BLaER1 (cell line): Measurements from ENCODE around the gene PGLYRP4.

Source experiments
- H3K27ac ChIP-seq: shearing (Covaris generic); formaldehyde crosslinking; 2 replicates; pipeline ENCODE4 v1.8.1; 2022
- H3K27me3 ChIP-seq: shearing (Covaris generic); formaldehyde crosslinking; 2 replicates; pipeline ENCODE4 v1.8.1; 2022
- H3K36me3 ChIP-seq: shearing (Covaris generic); formaldehyde crosslinking; 2 replicates; pipeline ENCODE4 v1.8.1; 2022
- H3K4me1 ChIP-seq: shearing (Covaris generic); formaldehyde crosslinking; 2 replicates; pipeline ENCODE4 v1.8.1; 2022
- H3K4me2 ChIP-seq: shearing (Covaris generic); formaldehyde crosslinking; 2 replicates; pipeline ENCODE4 v1.8.1; 2022
- H3K4me3 ChIP-seq: shearing (Covaris generic); formaldehyde crosslinking; 2 replicates; pipeline ENCODE4 v1.8.1; 2022
- H3K9ac ChIP-seq: shearing (Covaris generic); formaldehyde crosslinking; 2 replicates; pipeline ENCODE4 v1.8.1; 2022
- H3K9me3 ChIP-seq: shearing (Covaris generic); formaldehyde crosslinking; 2 replicates; pipeline ENCODE4 v1.8.1; 2022
- H4K20me1 ChIP-seq: shearing (Covaris generic); formaldehyde crosslinking; 2 replicates; pipeline ENCODE4 v1.8.1; 2022
- Cebpa-rat ChIP-seq: shearing (Covaris generic); IDR thresholded peaks from 2 replicates; pipeline ENCODE4 v1.8.1; 2022

Gene PGLYRP4

GRCh38 chr1:153348511-153349362 is at the start of gene PGLYRP4:
Gene PGLYRP4 (minus strand): TSS chr1:153348841. CDS start chr1:153347932, 909 bp downstream.
- Histone ChIP-seq H3K9ac (no peak within 1 kb of the TSS; the same call in 1 of the 2 replicates), H3K4me1 (peaks cover 62% of the 10 kb centered on the region), H3K9me3 (no peaks in the 10 kb centered on the region), H4K20me1 (peaks cover 9% of the 10 kb centered on the region), H3K27me3 (0 out of 2 replicates have a peak, but pooled peaks cover 3% of the 10 kb centered on the region), H3K27ac (no peak within 1 kb of the TSS), H3K36me3 (no peaks in the 10 kb centered on the region), H3K4me2 (peak within 1 kb of the TSS; percentile 19; the same call in 1 of the 2 replicates), H3K4me3 (no peak within 1 kb of the TSS)
- TF ChIP-seq Cebpa-rat = no peak

GRCh38 chr1:153397924-153398651 is 49.4 kb upstream of the PGLYRP4 start:
- TF ChIP-seq Cebpa-rat = no peak
- peaks cover 42% of the 10 kb centered on the region for H3K4me1 ChIP-seq
- no peaks in the 10 kb centered on the region for H3K27me3 ChIP-seq
- no peak overlapping the region for H3K27ac ChIP-seq
- H4K20me1 ChIP-seq = no peaks in the 10 kb centered on the region
- no peaks in the 10 kb centered on the region for H3K36me3 ChIP-seq
- no peak overlapping the region for H3K4me3 ChIP-seq
- peak overlapping the region; percentile 76 for H3K4me2 ChIP-seq
- H3K9me3 ChIP-seq = no peaks in the 10 kb centered on the region
- H3K9ac ChIP-seq = no peak overlapping the region

- Histone ChIP-seq H4K20me1 (no peaks in the 10 kb centered on the region), H3K27me3 (no peaks in the 10 kb centered on the region), H3K9me3 (no peaks in the 10 kb centered on the region), H3K4me2 (peak overlapping the region; percentile 76), H3K27ac (no peak overlapping the region; the same call in 1 of the 2 replicates), H3K4me1 (peaks cover 42% of the 10 kb centered on the region), H3K36me3 (no peaks in the 10 kb centered on the region), H3K4me3 (no peak overlapping the region), H3K9ac (no peak overlapping the region)
- TF ChIP-seq Cebpa-rat = no peak
Observed at GRCh38 chr1:153397051-153397923, 48.6 kb upstream of the PGLYRP4 start.

GRCh38 chr1:153396461-153396860 is 47.8 kb upstream of the PGLYRP4 start:
- no peaks in the 10 kb centered on the region for H3K9me3 ChIP-seq
- H3K27me3 ChIP-seq = no peaks in the 10 kb centered on the region
- H3K36me3 ChIP-seq = no peaks in the 10 kb centered on the region
- no peak overlapping the region for H3K9ac ChIP-seq
- H4K20me1 ChIP-seq = no peaks in the 10 kb centered on the region
- peaks cover 42% of the 10 kb centered on the region for H3K4me1 ChIP-seq
- peak overlapping the region; percentile 76 for H3K4me2 ChIP-seq
- no peak overlapping the region for H3K4me3 ChIP-seq
- no peak overlapping the region for H3K27ac ChIP-seq
- no peak for TF ChIP-seq Cebpa-rat

- H3K36me3 ChIP-seq = no peaks in the 10 kb centered on the region
- TF ChIP-seq Cebpa-rat = no peak
- peak overlapping the region; percentile 76 for H3K4me2 ChIP-seq
- no peaks in the 10 kb centered on the region for H3K27me3 ChIP-seq
- no peak overlapping the region for H3K9ac ChIP-seq
- no peak overlapping the region for H3K4me3 ChIP-seq
- H3K9me3 ChIP-seq = no peaks in the 10 kb centered on the region
- H4K20me1 ChIP-seq = no peaks in the 10 kb centered on the region
- no peak overlapping the region for H3K27ac ChIP-seq
- peaks cover 42% of the 10 kb centered on the region for H3K4me1 ChIP-seq
Observed at GRCh38 chr1:153395776-153396175, 47.1 kb upstream of the PGLYRP4 start.

GRCh38 chr1:153395136-153395685 is 46.6 kb upstream of the PGLYRP4 start:
- no peaks in the 10 kb centered on the region for H4K20me1 ChIP-seq
- no peaks in the 10 kb centered on the region for H3K9me3 ChIP-seq
- H3K4me2 ChIP-seq = peak overlapping the region; percentile 76
- no peaks in the 10 kb centered on the region for H3K36me3 ChIP-seq
- peaks cover 45% of the 10 kb centered on the region for H3K4me1 ChIP-seq
- no peak for TF ChIP-seq Cebpa-rat
- no peak overlapping the region for H3K4me3 ChIP-seq
- H3K27ac ChIP-seq = no peak overlapping the region
- H3K9ac ChIP-seq = no peak overlapping the region
- H3K27me3 ChIP-seq = no peaks in the 10 kb centered on the region

- peaks cover 50% of the 10 kb centered on the region for H3K4me1 ChIP-seq
- H3K27ac ChIP-seq = no peak overlapping the region
Observed at GRCh38 chr1:153394391-153394790, 45.8 kb upstream of the PGLYRP4 start.

GRCh38 chr1:153393926-153394325 is 45.3 kb upstream of the PGLYRP4 start:
- no peaks in the 10 kb centered on the region for H4K20me1 ChIP-seq
- no peak for TF ChIP-seq Cebpa-rat
- no peak overlapping the region for H3K9ac ChIP-seq
- H3K27ac ChIP-seq = no peak overlapping the region
- peaks cover 50% of the 10 kb centered on the region for H3K4me1 ChIP-seq
- no peaks in the 10 kb centered on the region for H3K36me3 ChIP-seq
- no peaks in the 10 kb centered on the region for H3K9me3 ChIP-seq
- H3K27me3 ChIP-seq = no peaks in the 10 kb centered on the region
- no peak overlapping the region for H3K4me3 ChIP-seq
- H3K4me2 ChIP-seq = peak overlapping the region; percentile 76

More at GRCh38 chr1:153394391-153394790, 45.8 kb upstream of the PGLYRP4 start:
- Histone ChIP-seq H3K4me2 (peak overlapping the region; percentile 76), H3K9ac (no peak overlapping the region), H4K20me1 (no peaks in the 10 kb centered on the region), H3K9me3 (no peaks in the 10 kb centered on the region), H3K4me3 (no peak overlapping the region), H3K27me3 (no peaks in the 10 kb centered on the region), H3K36me3 (no peaks in the 10 kb centered on the region)
- TF ChIP-seq Cebpa-rat = no peak

- Histone ChIP-seq H3K9ac (no peak overlapping the region), H3K27me3 (no peaks in the 10 kb centered on the region), H4K20me1 (no peaks in the 10 kb centered on the region), H3K36me3 (no peaks in the 10 kb centered on the region), H3K4me1 (peaks cover 48% of the 10 kb centered on the region), H3K4me2 (no peak overlapping the region), H3K9me3 (no peaks in the 10 kb centered on the region), H3K27ac (no peak overlapping the region), H3K4me3 (no peak overlapping the region)
- TF ChIP-seq Cebpa-rat = no peak
Observed at GRCh38 chr1:153392822-153393221, 44.2 kb upstream of the PGLYRP4 start.
